K562 (cell line): Measurements from ENCODE around the gene AKNAD1. TPM values are rescaled to one million over a fixed set of nuclear protein-coding genes. Genes with fewer than 3 reads are reported as not detected.

Experiments
- BCOR ChIP-seq: fragments of 450-650 bp; IDR thresholded peaks from 2 replicates; pipeline ENCODE4 v1.6.1; 2016
- CBX8 ChIP-seq: fragments of 200-600 bp; sonication (generic); IDR thresholded peaks from 2 replicates; pipeline ENCODE4 v1.6.1; 2012; ENCODE audit warnings: borderline replicate concordance, mixed run types, low read depth, mild to moderate bottlenecking, moderate library complexity, mixed read lengths, low read length, control low read depth, inconsistent platforms; ENCODE audit not compliant: poor library complexity, severe bottlenecking; ENCODE audit errors: extremely low read depth
- CEBPB ChIP-seq: fragments of 450-650 bp; IDR thresholded peaks from 2 replicates; pipeline ENCODE4 v1.6.1; 2016; ENCODE audit warnings: missing genetic modification characterization, missing compliant biosample characterization
- COPS2 ChIP-seq: fragments of 450-650 bp; conservative IDR thresholded peaks from 2 replicates; pipeline ENCODE4 v1.6.1; 2016; ENCODE audit warnings: mild to moderate bottlenecking, moderate library complexity
- CREM ChIP-seq: IDR thresholded peaks from 2 replicates; pipeline ENCODE4 v1.6.1; 2014; ENCODE audit warnings: antibody characterized with exemption, low read depth
- CTBP1 ChIP-seq: fragments of 450-650 bp; IDR thresholded peaks from 2 replicates; pipeline ENCODE4 v1.6.1; 2016; ENCODE audit warnings: borderline replicate concordance
- EP300 ChIP-seq: IDR thresholded peaks from 2 replicates; pipeline ENCODE4 v1.6.1; 2012; ENCODE audit warnings: low read length, improper control_type of control experiment
- ETV1 ChIP-seq: fragments of 450-650 bp; conservative IDR thresholded peaks from 2 replicates; pipeline ENCODE4 v1.6.1; 2016; ENCODE audit warnings: missing genetic modification characterization, control low read depth, low read depth, missing compliant biosample characterization
- ETV6 ChIP-seq, 3 experiments: fragments of 150-350 bp in 1 of 3; sonication (generic) in 1 of 3; formaldehyde crosslinking in 1 of 3; IDR thresholded peaks; 2 replicates each; pipeline versions ENCODE4 v1.6.1 to v1.8.0; 2014 to 2022; ENCODE audit warnings: borderline replicate concordance in 2 of 3, low read depth in 2 of 3, antibody characterized with exemption in 1 of 3, low read length in 1 of 3, mild to moderate bottlenecking in 1 of 3, missing genetic modification reagents in 1 of 3
- HMG20A ChIP-seq: fragments of 450-650 bp; formaldehyde crosslinking; conservative IDR thresholded peaks from 2 replicates; pipeline ENCODE4 v1.4.0; 2020; ENCODE audit warnings: mild to moderate bottlenecking, mixed read lengths
- HNRNPH1 ChIP-seq: fragments of 200-400 bp; formaldehyde crosslinking; optimal IDR thresholded peaks from 2 replicates; pipeline ENCODE3; 2017; ENCODE audit warnings: low read depth, mild to moderate bottlenecking, low read length, moderate library complexity
- HOXB6 ChIP-seq: fragments of 250-450 bp; sonication (Bioruptor Pico); IDR thresholded peaks from 2 replicates; pipeline ENCODE4 v1.5.1; 2022; ENCODE audit warnings: mild to moderate bottlenecking, borderline replicate concordance
- KDM2B ChIP-seq: fragments of 250-450 bp; sonication (Bioruptor Pico); IDR thresholded peaks from 2 replicates; pipeline ENCODE4 v1.8.0; 2021; ENCODE audit warnings: mild to moderate bottlenecking, moderate library complexity
- KLF1 ChIP-seq: fragments of 450-650 bp; IDR thresholded peaks from 2 replicates; pipeline ENCODE4 v1.6.1; 2016; ENCODE audit warnings: missing genetic modification characterization, missing compliant biosample characterization
- MIER1 ChIP-seq: fragments of 450-650 bp; IDR thresholded peaks from 2 replicates; pipeline ENCODE4 v1.6.1; 2016; ENCODE audit warnings: antibody characterized with exemption, mild to moderate bottlenecking, low read depth
- MLX ChIP-seq, 2 experiments: fragments of 450-650 bp in 1 of 2; sonication (generic) in 1 of 2; formaldehyde crosslinking; conservative IDR thresholded peaks; 2 replicates each; pipeline versions ENCODE4 v1.4.0 to v1.8.1; 2020 to 2022; ENCODE audit warnings: mild to moderate bottlenecking in 1 of 2, missing genetic modification reagents in 1 of 2
- NR2C1 ChIP-seq, 2 experiments: fragments of 450-650 bp; IDR thresholded peaks; 2 replicates each; pipeline ENCODE4 v1.6.1; 2017; ENCODE audit warnings: mild to moderate bottlenecking in 2 of 2, antibody characterized with exemption in 1 of 2, inconsistent platforms in 1 of 2, missing compliant biosample characterization in 1 of 2, missing genetic modification characterization in 1 of 2
- PREB ChIP-seq: sonication (generic); formaldehyde crosslinking; IDR thresholded peaks from 2 replicates; pipeline ENCODE4 v1.8.1; 2023; ENCODE audit warnings: mild to moderate bottlenecking, missing genetic modification reagents
- SMAD2 ChIP-seq: fragments of 150-350 bp; IDR thresholded peaks from 2 replicates; pipeline ENCODE4 v1.6.1; 2014; ENCODE audit warnings: low read depth, mild to moderate bottlenecking, low read length
- SMAD3 ChIP-seq: fragments of 450-650 bp; formaldehyde crosslinking; conservative IDR thresholded peaks from 2 replicates; pipeline ENCODE4 v1.4.0; 2020; ENCODE audit warnings: mild to moderate bottlenecking
- SRSF1 ChIP-seq: fragments of 200-400 bp; formaldehyde crosslinking; IDR thresholded peaks from 2 replicates; pipeline ENCODE4 v1.6.1; 2017; ENCODE audit warnings: mild to moderate bottlenecking, low read depth, low read length, moderate library complexity
- TRIM25 ChIP-seq: fragments of 450-650 bp; IDR thresholded peaks from 2 replicates; pipeline ENCODE4 v1.7.0; 2016; ENCODE audit warnings: borderline replicate concordance
- ZBTB12 ChIP-seq: fragments of 250-450 bp; sonication (Bioruptor Pico); IDR thresholded peaks from 2 replicates; pipeline ENCODE4 v1.4.0; 2020
- ZNF444 ChIP-seq: fragments of 250-450 bp; sonication (Bioruptor Pico); IDR thresholded peaks from 2 replicates; pipeline ENCODE4 v1.4.0; 2020; ENCODE audit warnings: mild to moderate bottlenecking, moderate library complexity
- ZSCAN29 ChIP-seq: fragments of 450-650 bp; IDR thresholded peaks from 2 replicates; pipeline ENCODE4 v1.6.1; 2017
- polyA plus RNA-seq, 8 experiments: library from polyadenylated mRNA; depleted of rRNA in 4 of 8; stranded (reverse) in 5 of 8; unstranded in 3 of 8; fragments of >200 nt; fragmentation: Nextera tagmentation in 2 of 8; fragmentation: Illumina TruSeq in 1 of 8; extraction: Ambion mirVana in 2 of 8; extraction: Trizol in 1 of 8; gene quantifications; 2 replicates each; pipeline versions ENCODE4 v1.2.1 to v1.2.3, GENCODE V29; 2011 to 2014; ENCODE audit warnings: inconsistent platforms in 1 of 8, missing spikeins in 1 of 8
- total RNA-seq, 7 experiments: library from RNA; depleted of rRNA in 6 of 7; stranded (reverse); fragments of >200 nt in 6 of 7; fragmentation: Illumina TruSeq in 2 of 7; extraction: Trizol in 2 of 7; gene quantifications; 2 replicates each; pipeline versions ENCODE4 v1.2.1 to v1.2.3, GENCODE V29; 2011 to 2021; ENCODE audit warnings: low replicate concordance in 1 of 7

Gene AKNAD1
- total and polyA plus RNA-seq, 9 of the 15 experiments (the other 6 are each of a cell fraction or from before 2014, with no cell fraction given), result 0.13 to 0.30 TPM; not detected in 7

- TF ChIP-seq PREB (CRISPR knock-in tag), result no peak
- no peak for TF ChIP-seq MLX (CRISPR knock-in tag; conservative IDR thresholded peaks at IDR 0.05)
- no peak for TF ChIP-seq HNRNPH1
- TF ChIP-seq SRSF1, result no peak
- TF ChIP-seq CEBPB (tag), result peak; percentile 89
- no peak for TF ChIP-seq HMG20A (CRISPR knock-in tag)
- no peak for TF ChIP-seq ZNF444 (CRISPR knock-in tag)
- no peak for TF ChIP-seq ZSCAN29
- no peak for TF ChIP-seq ETV6 (IDR thresholded peaks at IDR 0.05; ENCODE audit: borderline replicate concordance in 1 of 2, low read depth in 2 of 2, low read length in 1 of 2)
- TF ChIP-seq ETV6 (CRISPR knock-in tag; IDR thresholded peaks at IDR 0.05; ENCODE audit: borderline replicate concordance), result no peak
- TF ChIP-seq ZBTB12, result no peak
- TF ChIP-seq CREM, result no peak
- TF ChIP-seq MIER1, result no peak
- no peak for TF ChIP-seq HOXB6 (CRISPR knock-in tag)
- TF ChIP-seq COPS2, result no peak
- no peak for TF ChIP-seq KDM2B (CRISPR knock-in tag)
- TF ChIP-seq BCOR, result 0 out of 2 replicates have a peak, but pooled peaks have one; percentile 28
- TF ChIP-seq SMAD2, result no peak
- no peak for TF ChIP-seq CTBP1
- TF ChIP-seq SMAD3 (CRISPR knock-in tag), result no peak
- TF ChIP-seq KLF1, result no peak
- TF ChIP-seq ETV1 (tag), result 0 out of 2 replicates have a peak, but pooled peaks have one; percentile 14
- TF ChIP-seq CBX8, result no peak
- no peak for TF ChIP-seq TRIM25
- no peak for TF ChIP-seq NR2C1 (IDR thresholded peaks at IDR 0.05)
- TF ChIP-seq NR2C1 (tag; IDR thresholded peaks at IDR 0.05), result no peak
- peak; percentile 57; the same call in 1 of the 2 replicates for TF ChIP-seq EP300
These were observed 75.8 kb downstream of the AKNAD1 start (continued) for GRCh38 chr1:108780937-108781574.
